Smooth muscle cell (in vitro differentiated cells): ENCODE results near the gene RFXANK. TPM values are rescaled to one million over a fixed set of nuclear protein-coding genes. Genes with fewer than 3 reads are reported as not detected.

Experiments
- DNase-seq: peaks from one replicate; lab custom pipeline; 2025; ENCODE audit not compliant: unreplicated experiment; lab: John Stamatoyannopoulos, UW
- H2AFZ ChIP-seq: fragments of 200-600 bp; sonication (generic); 2 replicates; pipeline ENCODE4 v1.6.0; 2016; ENCODE audit warnings: antibody characterized with exemption, low read depth, mild to moderate bottlenecking
- H3F3A ChIP-seq: fragments of 200-600 bp; sonication (generic); 2 replicates; pipeline ENCODE4 v1.6.0; 2017; ENCODE audit warnings: antibody characterized with exemption, low read depth
- H3K27ac ChIP-seq: fragments of 200-600 bp; sonication (generic); 2 replicates; pipeline ENCODE4 v1.5.1; 2016; ENCODE audit warnings: low read depth, mild to moderate bottlenecking
- H3K27me3 ChIP-seq: fragments of 200-600 bp; sonication (generic); 2 replicates; pipeline ENCODE4 v1.6.1; 2016; ENCODE audit warnings: low read depth, mild to moderate bottlenecking
- H3K36me3 ChIP-seq: fragments of 200-600 bp; sonication (generic); 2 replicates; pipeline ENCODE4 v1.5.1; 2016; ENCODE audit warnings: low read depth
- H3K4me1 ChIP-seq: fragments of 200-600 bp; sonication (generic); 2 replicates; pipeline ENCODE4 v1.5.1; 2016; ENCODE audit warnings: low read depth
- H3K4me2 ChIP-seq: fragments of 200-600 bp; sonication (generic); 2 replicates; pipeline ENCODE4 v1.6.0; 2016; ENCODE audit warnings: mild to moderate bottlenecking
- H3K4me3 ChIP-seq: fragments of 200-600 bp; sonication (generic); 2 replicates; pipeline ENCODE4 v1.5.1; 2016; ENCODE audit warnings: mild to moderate bottlenecking
- H3K79me2 ChIP-seq: fragments of 200-600 bp; sonication (generic); 2 replicates; pipeline ENCODE4 v1.6.0; 2016; ENCODE audit warnings: low read depth, mild to moderate bottlenecking
- H3K9ac ChIP-seq: fragments of 200-600 bp; sonication (generic); 2 replicates; pipeline ENCODE4 v1.6.0; 2016; ENCODE audit warnings: low read depth
- H3K9me3 ChIP-seq: fragments of 200-600 bp; sonication (generic); replicated peaks from 2 replicates; pipeline ENCODE4 v1.5.1; 2016; ENCODE audit warnings: low read depth
- H4K20me1 ChIP-seq: fragments of 200-600 bp; sonication (generic); 2 replicates; pipeline ENCODE4 v1.6.0; 2016; ENCODE audit warnings: low read depth
- WGBS: methylation state at CpG from one replicate; pipeline ENCODE4 v1.1.7; 2016; ENCODE audit warnings: low lambda C conversion rate; 5-methylcytosine and 5-hydroxymethylcytosine counted together
- polyA plus RNA-seq: library from polyadenylated mRNA; unstranded; fragments of >200 nt; fragmentation: Nextera tagmentation; extraction: Ambion mirVana; gene quantifications from 2 replicates; pipeline ENCODE4 v1.2.1, GENCODE V29; 2016
- total RNA-seq: library from RNA; depleted of rRNA; stranded (reverse); fragments of >200 nt; gene quantifications from 2 replicates; pipeline ENCODE4 v1.2.3, GENCODE V29; 2014
- TF ChIP-seq, protein P1 (sequence below): fragments of 200-600 bp; sonication (generic); IDR thresholded peaks from 2 replicates; pipeline ENCODE4 v1.5.1; 2017; ENCODE audit warnings: borderline replicate concordance, mild to moderate bottlenecking, antibody characterized with exemption; ENCODE audit not compliant: insufficient read depth, poor library complexity, severe bottlenecking

Gene RFXANK
- total and polyA plus RNA-seq, 2 experiments from 2014 or later, result 59.6 to 94.8 TPM

- DNase-seq, result no peak
- TF ChIP-seq, protein P1, sequence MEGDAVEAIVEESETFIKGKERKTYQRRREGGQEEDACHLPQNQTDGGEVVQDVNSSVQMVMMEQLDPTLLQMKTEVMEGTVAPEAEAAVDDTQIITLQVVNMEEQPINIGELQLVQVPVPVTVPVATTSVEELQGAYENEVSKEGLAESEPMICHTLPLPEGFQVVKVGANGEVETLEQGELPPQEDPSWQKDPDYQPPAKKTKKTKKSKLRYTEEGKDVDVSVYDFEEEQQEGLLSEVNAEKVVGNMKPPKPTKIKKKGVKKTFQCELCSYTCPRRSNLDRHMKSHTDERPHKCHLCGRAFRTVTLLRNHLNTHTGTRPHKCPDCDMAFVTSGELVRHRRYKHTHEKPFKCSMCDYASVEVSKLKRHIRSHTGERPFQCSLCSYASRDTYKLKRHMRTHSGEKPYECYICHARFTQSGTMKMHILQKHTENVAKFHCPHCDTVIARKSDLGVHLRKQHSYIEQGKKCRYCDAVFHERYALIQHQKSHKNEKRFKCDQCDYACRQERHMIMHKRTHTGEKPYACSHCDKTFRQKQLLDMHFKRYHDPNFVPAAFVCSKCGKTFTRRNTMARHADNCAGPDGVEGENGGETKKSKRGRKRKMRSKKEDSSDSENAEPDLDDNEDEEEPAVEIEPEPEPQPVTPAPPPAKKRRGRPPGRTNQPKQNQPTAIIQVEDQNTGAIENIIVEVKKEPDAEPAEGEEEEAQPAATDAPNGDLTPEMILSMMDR, result no peak
- Histone ChIP-seq H3K9ac (no peak overlapping the region), H3K9me3 (peaks cover 5% of the 10 kb centered on the region), H3K79me2 (no peaks in the 10 kb centered on the region), H3K4me2 (no peak overlapping the region), H3F3A (no peaks in the 10 kb centered on the region), H3K4me1 (no peaks in the 10 kb centered on the region), H3K27ac (no peak overlapping the region), H2AFZ (no peak overlapping the region), H4K20me1 (no peaks in the 10 kb centered on the region), H3K36me3 (no peaks in the 10 kb centered on the region), H3K4me3 (no peak overlapping the region), H3K27me3 (peaks cover 9% of the 10 kb centered on the region)
These were observed 44.1 kb downstream of the RFXANK start for GRCh38 chr19:19236173-19236572.

- H3K4me2 ChIP-seq, result no peak overlapping the region
These were observed 46.3 kb downstream of the RFXANK start for GRCh38 chr19:19238126-19238894.

GRCh38 chr19:19239675-19240074 is 47.6 kb downstream of the RFXANK start:
- TF ChIP-seq, protein P1, result no peak
- no peak for DNase-seq
- Histone ChIP-seq H3K9me3 (no peaks in the 10 kb centered on the region), H3K27ac (no peak overlapping the region), H4K20me1 (no peaks in the 10 kb centered on the region), H2AFZ (no peak overlapping the region), H3F3A (no peaks in the 10 kb centered on the region), H3K27me3 (peaks cover 9% of the 10 kb centered on the region), H3K79me2 (no peaks in the 10 kb centered on the region), H3K4me3 (no peak overlapping the region), H3K9ac (no peak overlapping the region), H3K4me1 (no peaks in the 10 kb centered on the region), H3K4me2 (no peak overlapping the region), H3K36me3 (no peaks in the 10 kb centered on the region)

More at GRCh38 chr19:19238126-19238894, 46.3 kb downstream of the RFXANK start:
- Histone ChIP-seq H3K36me3 (no peaks in the 10 kb centered on the region), H3K27me3 (peaks cover 9% of the 10 kb centered on the region), H4K20me1 (no peaks in the 10 kb centered on the region), H3K4me1 (no peaks in the 10 kb centered on the region), H3K27ac (no peak overlapping the region), H2AFZ (no peak overlapping the region), H3K79me2 (no peaks in the 10 kb centered on the region), H3K4me3 (no peak overlapping the region), H3F3A (no peaks in the 10 kb centered on the region), H3K9me3 (peaks cover 5% of the 10 kb centered on the region), H3K9ac (no peak overlapping the region)
- TF ChIP-seq, protein P1, result no peak
- DNase-seq, result no peak
- 86% methylated on average over 18 of the region's 18 CpGs for WGBS

DNA sequence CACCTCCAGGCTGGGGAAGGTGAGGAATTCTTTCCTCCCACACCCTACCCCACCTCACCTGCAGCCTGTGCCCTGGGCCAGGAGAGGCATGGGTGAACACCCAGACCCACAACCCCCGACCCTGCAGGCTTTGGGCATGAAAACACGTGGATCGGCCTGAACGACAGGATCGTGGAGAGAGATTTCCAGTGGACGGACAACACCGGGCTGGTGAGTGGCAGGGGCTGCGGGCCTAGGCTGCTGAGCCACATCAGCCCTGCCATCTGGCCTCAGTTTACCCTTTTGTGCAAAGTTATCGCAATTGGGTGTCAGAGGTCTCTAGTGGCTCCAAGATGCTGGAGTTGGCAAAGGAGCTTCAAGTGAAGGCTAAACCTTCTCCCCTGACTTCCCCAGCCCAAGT is 48.4 kb downstream of the RFXANK start:
- WGBS, result 82% methylated on average over 9 of the region's 9 CpGs
- H3K4me1 ChIP-seq, result no peaks in the 10 kb centered on the region
- no peaks in the 10 kb centered on the region for H3F3A ChIP-seq
- H3K4me3 ChIP-seq, result no peak overlapping the region
- H3K4me2 ChIP-seq, result no peak overlapping the region
- TF ChIP-seq, protein P1, result no peak
- no peak overlapping the region for H3K27ac ChIP-seq
- H3K9me3 ChIP-seq, result no peaks in the 10 kb centered on the region
- DNase-seq, result no peak
- H3K79me2 ChIP-seq, result no peaks in the 10 kb centered on the region
- no peak overlapping the region for H2AFZ ChIP-seq
- no peaks in the 10 kb centered on the region for H3K36me3 ChIP-seq
- no peak overlapping the region for H3K9ac ChIP-seq
- H3K27me3 ChIP-seq, result peaks cover 9% of the 10 kb centered on the region
- no peaks in the 10 kb centered on the region for H4K20me1 ChIP-seq
